Measurements from ENCODE around the gene SLCO1C1. TPM values are rescaled to one million over a fixed set of nuclear protein-coding genes. Genes with fewer than 3 reads are reported as not detected.

The SLCO1C1 gene
- total and polyA plus RNA-seq, 2 donors (not counting 3 experiments of a cell fraction or from before 2014, with no cell fraction given), result 0.07 to 0.66 TPM

GRCh38 chr12:20800160-20800559, 105.0 kb downstream of the SLCO1C1 start:
- H3K79me2 ChIP-seq (ENCODE audit: control insufficient read depth, insufficient read depth, low read length), result no peaks in the 10 kb centered on the region
- no peak for FAIRE-seq
- no TSS peak for BruUV-seq (replicated peaks)
- dilution Hi-C loops (cut with MboI; ENCODE audit: extremely low pct_ligation_motif_present, low sequenced_read_pairs), result no loop called here
- CTCF ChIA-PET, result no interaction called here
- no peak for DNase-seq (ENCODE audit: low read depth, low spot score)
- no peak overlapping the region for H2AFZ ChIP-seq (ENCODE audit: low read depth, low read length)
- no peaks in the 10 kb centered on the region for H3K36me3 ChIP-seq (ENCODE audit: control insufficient read depth in 2 of 2, extremely low read depth in 1 of 2, insufficient read depth in 2 of 2, low read length in 2 of 2)
- no peaks in the 10 kb centered on the region for H3K9me1 ChIP-seq (replicated peaks; ENCODE audit: control insufficient read depth, extremely low read depth, insufficient read depth, low read length)
- H3K9ac ChIP-seq (replicated peaks; ENCODE audit: extremely low read depth, insufficient read depth, low read length), result no peak overlapping the region
- H3K4me3 ChIP-seq (replicated peaks in 1 of 3; ENCODE audit: insufficient read depth in 1 of 3, low read depth in 1 of 3, low read length in 3 of 3), result no peak overlapping the region
- no peaks in the 10 kb centered on the region for H3K27me3 ChIP-seq (ENCODE audit: control insufficient read depth in 2 of 2, insufficient read depth in 2 of 2, low read length in 2 of 2)
- POLR2A ChIA-PET, result no interaction called here
- H3K4me1 ChIP-seq (ENCODE audit: control insufficient read depth, extremely low read depth, insufficient read depth, low read length), result no peaks in the 10 kb centered on the region
- TF ChIP-seq JUN (IDR thresholded peaks at IDR 0.05; ENCODE audit: borderline replicate concordance, insufficient read depth, insufficient read length, low read depth) (no peak), FOS (IDR thresholded peaks at IDR 0.05; ENCODE audit: borderline replicate concordance, insufficient read depth, low read length) (no peak), POLR2AphosphoS5 (IDR thresholded peaks at IDR 0.05; ENCODE audit: insufficient read depth, low read depth, low read length) (no peak), MAX (IDR thresholded peaks at IDR 0.05; ENCODE audit: insufficient read depth, insufficient read length) (no peak), MYC (IDR thresholded peaks at IDR 0.05; ENCODE audit: low read depth, low read length) (no peak), CTCF (IDR thresholded peaks at IDR 0.05; ENCODE audit: extremely low read depth in 1 of 2, insufficient read depth in 1 of 2, low read depth in 1 of 2, low read length in 2 of 2) (no peak), POLR2A (IDR thresholded peaks at IDR 0.05; ENCODE audit: low read depth, low read length) (no peak), GATA2 (IDR thresholded peaks at IDR 0.05; ENCODE audit: insufficient read depth, insufficient read length, low read depth, low read length) (no peak)
- H3K27ac ChIP-seq (ENCODE audit: insufficient read depth, low read depth, low read length), result no peak overlapping the region
- no peak overlapping the region for H3K4me2 ChIP-seq (ENCODE audit: insufficient read depth, low read length)
- intact Hi-C loops (cut with micrococcal nuclease), result no loop called here
- no peaks in the 10 kb centered on the region for H3K9me3 ChIP-seq (replicated peaks; ENCODE audit: control insufficient read depth, insufficient read depth, low read length)
- no peaks in the 10 kb centered on the region for H4K20me1 ChIP-seq (replicated peaks; ENCODE audit: control insufficient read depth, extremely low read depth, insufficient read depth, low read length)

Data from endothelial cell of umbilical vein (primary cell).